HL-60 (cell line): ENCODE results near the gene ANKRD27.
"Not testable (repeated sequence)": the region's sequence is repeated elsewhere in the genome, so short reads cannot be mapped to it uniquely, and the experiment has no call there.

Experiments used
- DNase-seq, 2 experiments: peaks; one replicate each; pipeline ENCODE4 v3.0.0-alpha.2; 2010 to 2020; ENCODE audit warnings: low read depth in 1 of 2, low spot score in 1 of 2
- H3K27ac ChIP-seq: fragments of 250-450 bp; sonication (Bioruptor Pico); replicated peaks from 2 replicates; pipeline ENCODE4 v1.5.1; 2020; ENCODE audit warnings: mild to moderate bottlenecking, moderate library complexity
- H3K27me3 ChIP-seq: fragments of 250-450 bp; sonication (Bioruptor Pico); 2 replicates; pipeline ENCODE4 v1.5.1; 2021; ENCODE audit warnings: mild to moderate bottlenecking, moderate library complexity; ENCODE audit not compliant: insufficient read depth, poor library complexity, severe bottlenecking
- H3K4me3 ChIP-seq: replicated peaks from 2 replicates; pipeline ENCODE4 v1.5.1; 2011; ENCODE audit warnings: mild to moderate bottlenecking, control low read depth, low read length; ENCODE audit not compliant: insufficient read depth
- GABPA ChIP-seq: IDR thresholded peaks from 2 replicates; pipeline ENCODE4 v1.6.1; 2012; ENCODE audit warnings: low read depth
- POLR2AphosphoS5 ChIP-seq: IDR thresholded peaks from 2 replicates; pipeline ENCODE4 v1.6.1; 2012; ENCODE audit warnings: low read depth
- SPI1 ChIP-seq: IDR thresholded peaks from 2 replicates; pipeline ENCODE4 v1.6.1; 2012; ENCODE audit warnings: low read depth, mild to moderate bottlenecking, borderline replicate concordance
- TF ChIP-seq, protein P1 (sequence below): IDR thresholded peaks from one replicate; pipeline ENCODE4 v1.5.1; 2011; ENCODE audit warnings: low read length, control low read depth, inconsistent platforms; ENCODE audit not compliant: insufficient read depth
- TF ChIP-seq, protein P2 (sequence below): IDR thresholded peaks from 2 replicates; pipeline ENCODE4 v1.6.1; 2012; ENCODE audit warnings: low read depth; ENCODE audit not compliant: insufficient replicate concordance

The ANKRD27 gene

GRCh38 chr19:32662186-32662585 lies 12.8 kb downstream of the ANKRD27 start:
- no peaks in the 10 kb centered on the region for H3K27me3 ChIP-seq
- H3K27ac ChIP-seq = no peak overlapping the region
- no peak overlapping the region for H3K4me3 ChIP-seq
- TF ChIP-seq POLR2AphosphoS5 (no peak), GABPA (no peak), SPI1 (peak; percentile 48; the same call in 1 of the 2 replicates)
- TF ChIP-seq, protein P1, sequence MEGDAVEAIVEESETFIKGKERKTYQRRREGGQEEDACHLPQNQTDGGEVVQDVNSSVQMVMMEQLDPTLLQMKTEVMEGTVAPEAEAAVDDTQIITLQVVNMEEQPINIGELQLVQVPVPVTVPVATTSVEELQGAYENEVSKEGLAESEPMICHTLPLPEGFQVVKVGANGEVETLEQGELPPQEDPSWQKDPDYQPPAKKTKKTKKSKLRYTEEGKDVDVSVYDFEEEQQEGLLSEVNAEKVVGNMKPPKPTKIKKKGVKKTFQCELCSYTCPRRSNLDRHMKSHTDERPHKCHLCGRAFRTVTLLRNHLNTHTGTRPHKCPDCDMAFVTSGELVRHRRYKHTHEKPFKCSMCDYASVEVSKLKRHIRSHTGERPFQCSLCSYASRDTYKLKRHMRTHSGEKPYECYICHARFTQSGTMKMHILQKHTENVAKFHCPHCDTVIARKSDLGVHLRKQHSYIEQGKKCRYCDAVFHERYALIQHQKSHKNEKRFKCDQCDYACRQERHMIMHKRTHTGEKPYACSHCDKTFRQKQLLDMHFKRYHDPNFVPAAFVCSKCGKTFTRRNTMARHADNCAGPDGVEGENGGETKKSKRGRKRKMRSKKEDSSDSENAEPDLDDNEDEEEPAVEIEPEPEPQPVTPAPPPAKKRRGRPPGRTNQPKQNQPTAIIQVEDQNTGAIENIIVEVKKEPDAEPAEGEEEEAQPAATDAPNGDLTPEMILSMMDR = no peak
- DNase-seq = peak in 1 of 2 experiments; percentile 56

GRCh38 chr19:32661318-32661717 lies 13.7 kb downstream of the ANKRD27 start:
- DNase-seq = no peak
- Histone ChIP-seq H3K27ac (no peak overlapping the region), H3K27me3 (no peaks in the 10 kb centered on the region), H3K4me3 (no peak overlapping the region)
- TF ChIP-seq, protein P2, sequence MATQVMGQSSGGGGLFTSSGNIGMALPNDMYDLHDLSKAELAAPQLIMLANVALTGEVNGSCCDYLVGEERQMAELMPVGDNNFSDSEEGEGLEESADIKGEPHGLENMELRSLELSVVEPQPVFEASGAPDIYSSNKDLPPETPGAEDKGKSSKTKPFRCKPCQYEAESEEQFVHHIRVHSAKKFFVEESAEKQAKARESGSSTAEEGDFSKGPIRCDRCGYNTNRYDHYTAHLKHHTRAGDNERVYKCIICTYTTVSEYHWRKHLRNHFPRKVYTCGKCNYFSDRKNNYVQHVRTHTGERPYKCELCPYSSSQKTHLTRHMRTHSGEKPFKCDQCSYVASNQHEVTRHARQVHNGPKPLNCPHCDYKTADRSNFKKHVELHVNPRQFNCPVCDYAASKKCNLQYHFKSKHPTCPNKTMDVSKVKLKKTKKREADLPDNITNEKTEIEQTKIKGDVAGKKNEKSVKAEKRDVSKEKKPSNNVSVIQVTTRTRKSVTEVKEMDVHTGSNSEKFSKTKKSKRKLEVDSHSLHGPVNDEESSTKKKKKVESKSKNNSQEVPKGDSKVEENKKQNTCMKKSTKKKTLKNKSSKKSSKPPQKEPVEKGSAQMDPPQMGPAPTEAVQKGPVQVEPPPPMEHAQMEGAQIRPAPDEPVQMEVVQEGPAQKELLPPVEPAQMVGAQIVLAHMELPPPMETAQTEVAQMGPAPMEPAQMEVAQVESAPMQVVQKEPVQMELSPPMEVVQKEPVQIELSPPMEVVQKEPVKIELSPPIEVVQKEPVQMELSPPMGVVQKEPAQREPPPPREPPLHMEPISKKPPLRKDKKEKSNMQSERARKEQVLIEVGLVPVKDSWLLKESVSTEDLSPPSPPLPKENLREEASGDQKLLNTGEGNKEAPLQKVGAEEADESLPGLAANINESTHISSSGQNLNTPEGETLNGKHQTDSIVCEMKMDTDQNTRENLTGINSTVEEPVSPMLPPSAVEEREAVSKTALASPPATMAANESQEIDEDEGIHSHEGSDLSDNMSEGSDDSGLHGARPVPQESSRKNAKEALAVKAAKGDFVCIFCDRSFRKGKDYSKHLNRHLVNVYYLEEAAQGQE = no peak
- TF ChIP-seq, protein P1 = no peak
- TF ChIP-seq SPI1 (no peak), POLR2AphosphoS5 (no peak), GABPA (no peak)

- H3K27ac ChIP-seq = no peak overlapping the region
- no peak for DNase-seq
- TF ChIP-seq POLR2AphosphoS5 (no peak), SPI1 (no peak), GABPA (no peak)
- TF ChIP-seq, protein P1 = no peak
- TF ChIP-seq, protein P2 = no peak
- no peak overlapping the region for H3K4me3 ChIP-seq
- no peaks in the 10 kb centered on the region for H3K27me3 ChIP-seq
Observed at GRCh38 chr19:32658527-32658926, 16.5 kb downstream of the ANKRD27 start.

GRCh38 chr19:32658075-32658474 lies 16.9 kb downstream of the ANKRD27 start:
- H3K27me3 ChIP-seq = no peaks in the 10 kb centered on the region
- no peak for DNase-seq
- H3K27ac ChIP-seq = no peak overlapping the region
- TF ChIP-seq, protein P2 = no peak
- TF ChIP-seq, protein P1 = no peak
- TF ChIP-seq GABPA = no peak
- no peak for TF ChIP-seq POLR2AphosphoS5
- no peak overlapping the region for H3K4me3 ChIP-seq

DNA sequence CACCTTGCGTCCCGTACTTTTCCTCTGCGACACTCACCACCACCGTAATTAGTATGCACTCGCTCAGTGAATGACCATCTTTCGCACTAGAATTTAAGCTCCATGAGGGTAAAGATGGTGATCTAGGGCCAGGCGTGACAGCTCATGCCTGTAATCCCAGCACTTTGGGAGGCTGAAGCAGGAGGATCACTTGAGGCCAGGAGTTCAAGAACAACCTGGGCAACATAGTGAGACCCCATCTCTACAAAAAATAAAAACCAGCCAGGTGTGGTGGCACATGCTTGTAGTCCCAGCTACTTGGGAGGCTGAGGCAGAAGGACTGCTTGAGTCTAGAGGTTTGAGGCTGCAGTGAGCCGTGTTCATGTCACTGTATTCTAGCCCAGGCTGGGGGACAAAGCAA lies 18.6 kb downstream of the ANKRD27 start:
- H3K27me3 ChIP-seq, H3K27ac ChIP-seq, DNase-seq, H3K4me3 ChIP-seq: not testable (repeated sequence)
